SK-N-SH treated with all-trans-retinoic acid at 6 μM for 48 hours (cell line): ENCODE data around the gene TMEM14A.

Experiments
- ATAC-seq: fragments of 200-7000 bp; cut with Tn5 transposase; 3 replicates; pipeline ENCODE4 v1.9.1; 2020; ENCODE audit warnings: mild to moderate bottlenecking, moderate library complexity
- ARNTL ChIP-seq: fragments of 450-650 bp; formaldehyde crosslinking; IDR thresholded peaks from 2 replicates; pipeline ENCODE4 v1.5.0; 2020; ENCODE audit warnings: low read depth, mild to moderate bottlenecking, moderate library complexity, borderline replicate concordance
- BACH2 ChIP-seq: fragments of 250-450 bp; sonication (Bioruptor Pico); IDR thresholded peaks from 2 replicates; pipeline ENCODE4 v1.9.0; 2021; ENCODE audit warnings: mild to moderate bottlenecking, borderline replicate concordance
- CREB5 ChIP-seq: fragments of 250-450 bp; sonication (Bioruptor Pico); IDR thresholded peaks from 2 replicates; pipeline ENCODE4 v1.5.1; 2020; ENCODE audit warnings: low read depth, mild to moderate bottlenecking, moderate library complexity
- ESRRG ChIP-seq: fragments of 250-450 bp; sonication (Bioruptor Pico); IDR thresholded peaks from 2 replicates; pipeline ENCODE4 v1.6.1; 2021; ENCODE audit warnings: mild to moderate bottlenecking
- GLIS3 ChIP-seq: fragments of 250-450 bp; sonication (Bioruptor Pico); IDR thresholded peaks from 2 replicates; pipeline ENCODE4 v1.5.0; 2020; ENCODE audit warnings: mild to moderate bottlenecking, moderate library complexity
- ISL1 ChIP-seq: fragments of 250-450 bp; sonication (Bioruptor Pico); IDR thresholded peaks from 2 replicates; pipeline ENCODE4 v2.1.2; 2022; ENCODE audit warnings: mild to moderate bottlenecking, moderate library complexity
- OSR1 ChIP-seq: fragments of 250-450 bp; sonication (Bioruptor Pico); IDR thresholded peaks from 2 replicates; pipeline ENCODE4 v1.8.0; 2022; ENCODE audit warnings: moderate library complexity, mild to moderate bottlenecking, inconsistent platforms
- PPARA ChIP-seq: fragments of 250-450 bp; sonication (Bioruptor Pico); IDR thresholded peaks from 2 replicates; pipeline ENCODE4 v1.5.0; 2020; ENCODE audit warnings: mild to moderate bottlenecking, borderline replicate concordance
- RARB ChIP-seq: fragments of 250-450 bp; sonication (Bioruptor Pico); IDR thresholded peaks from 2 replicates; pipeline ENCODE4 v1.8.0; 2021; ENCODE audit warnings: mild to moderate bottlenecking, moderate library complexity
- TCF4 ChIP-seq: fragments of 250-450 bp; sonication (Bioruptor Pico); IDR thresholded peaks from 2 replicates; pipeline ENCODE4 v1.8.0; 2021; ENCODE audit warnings: mild to moderate bottlenecking, moderate library complexity, borderline replicate concordance
- TOX ChIP-seq: fragments of 250-450 bp; sonication (Bioruptor Pico); IDR thresholded peaks from 2 replicates; pipeline ENCODE4 v1.8.0; 2021; ENCODE audit warnings: mild to moderate bottlenecking, moderate library complexity, borderline replicate concordance
- ZC3H10 ChIP-seq: fragments of 250-450 bp; sonication (Bioruptor Pico); IDR thresholded peaks from 2 replicates; pipeline ENCODE4 v1.5.1; 2021; ENCODE audit warnings: mild to moderate bottlenecking, moderate library complexity
- ZFP3 ChIP-seq: fragments of 250-450 bp; sonication (Bioruptor Pico); IDR thresholded peaks from 2 replicates; pipeline ENCODE4 v1.5.0; 2020; ENCODE audit warnings: mild to moderate bottlenecking, moderate library complexity
- ZFP30 ChIP-seq: fragments of 450-650 bp; formaldehyde crosslinking; IDR thresholded peaks from 2 replicates; pipeline ENCODE4 v1.5.0; 2022; ENCODE audit warnings: mild to moderate bottlenecking, moderate library complexity
- ZNF70 ChIP-seq: fragments of 450-650 bp; formaldehyde crosslinking; IDR thresholded peaks from 2 replicates; pipeline ENCODE4 v1.5.0; 2020; ENCODE audit warnings: mild to moderate bottlenecking, moderate library complexity
- ZNF8 ChIP-seq: fragments of 450-650 bp; formaldehyde crosslinking; IDR thresholded peaks from 2 replicates; pipeline ENCODE4 v1.5.0; 2020; ENCODE audit warnings: mild to moderate bottlenecking, moderate library complexity
- TF ChIP-seq, protein P1 (sequence below): fragments of 250-450 bp; sonication (Bioruptor Pico); IDR thresholded peaks from 2 replicates; pipeline ENCODE4 v1.5.0; 2020; ENCODE audit warnings: mild to moderate bottlenecking, moderate library complexity
- TF ChIP-seq, protein P2 (sequence below): fragments of 250-450 bp; sonication (Bioruptor Pico); IDR thresholded peaks from 2 replicates; pipeline ENCODE4 v1.5.1; 2021; ENCODE audit warnings: mild to moderate bottlenecking, moderate library complexity
- TF ChIP-seq, protein P3 (sequence below): fragments of 250-450 bp; sonication (Bioruptor Pico); IDR thresholded peaks from 2 replicates; pipeline ENCODE4 v1.8.0; 2021; ENCODE audit warnings: low read depth, mild to moderate bottlenecking, moderate library complexity, borderline replicate concordance
- TF ChIP-seq, protein P4 (sequence below): fragments of 250-450 bp; sonication (Bioruptor Pico); IDR thresholded peaks from 2 replicates; pipeline ENCODE4 v1.8.0; 2020; ENCODE audit warnings: mild to moderate bottlenecking, moderate library complexity, borderline replicate concordance

Gene TMEM14A

DNA sequence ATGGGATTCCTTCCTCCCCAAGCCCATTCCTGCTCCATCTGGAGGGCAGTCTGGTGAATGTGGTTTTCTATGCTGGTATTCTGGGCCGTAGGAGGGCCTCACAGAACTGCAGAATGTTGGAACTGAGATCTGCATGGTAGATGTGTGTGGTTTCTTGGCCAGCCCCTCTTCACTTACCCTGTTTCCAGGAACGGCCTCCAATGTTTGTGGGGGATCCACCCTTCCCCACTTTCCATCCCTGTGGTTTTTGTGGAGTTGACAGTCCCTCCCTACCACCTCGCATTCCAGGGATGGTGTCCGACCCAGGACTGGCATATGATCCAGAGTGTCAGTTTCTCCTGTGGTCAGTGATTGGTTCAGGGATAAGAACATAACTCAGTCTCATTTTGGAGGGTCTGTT, 26.7 kb upstream of the TMEM14A start (continued):
- TF ChIP-seq, protein P1, sequence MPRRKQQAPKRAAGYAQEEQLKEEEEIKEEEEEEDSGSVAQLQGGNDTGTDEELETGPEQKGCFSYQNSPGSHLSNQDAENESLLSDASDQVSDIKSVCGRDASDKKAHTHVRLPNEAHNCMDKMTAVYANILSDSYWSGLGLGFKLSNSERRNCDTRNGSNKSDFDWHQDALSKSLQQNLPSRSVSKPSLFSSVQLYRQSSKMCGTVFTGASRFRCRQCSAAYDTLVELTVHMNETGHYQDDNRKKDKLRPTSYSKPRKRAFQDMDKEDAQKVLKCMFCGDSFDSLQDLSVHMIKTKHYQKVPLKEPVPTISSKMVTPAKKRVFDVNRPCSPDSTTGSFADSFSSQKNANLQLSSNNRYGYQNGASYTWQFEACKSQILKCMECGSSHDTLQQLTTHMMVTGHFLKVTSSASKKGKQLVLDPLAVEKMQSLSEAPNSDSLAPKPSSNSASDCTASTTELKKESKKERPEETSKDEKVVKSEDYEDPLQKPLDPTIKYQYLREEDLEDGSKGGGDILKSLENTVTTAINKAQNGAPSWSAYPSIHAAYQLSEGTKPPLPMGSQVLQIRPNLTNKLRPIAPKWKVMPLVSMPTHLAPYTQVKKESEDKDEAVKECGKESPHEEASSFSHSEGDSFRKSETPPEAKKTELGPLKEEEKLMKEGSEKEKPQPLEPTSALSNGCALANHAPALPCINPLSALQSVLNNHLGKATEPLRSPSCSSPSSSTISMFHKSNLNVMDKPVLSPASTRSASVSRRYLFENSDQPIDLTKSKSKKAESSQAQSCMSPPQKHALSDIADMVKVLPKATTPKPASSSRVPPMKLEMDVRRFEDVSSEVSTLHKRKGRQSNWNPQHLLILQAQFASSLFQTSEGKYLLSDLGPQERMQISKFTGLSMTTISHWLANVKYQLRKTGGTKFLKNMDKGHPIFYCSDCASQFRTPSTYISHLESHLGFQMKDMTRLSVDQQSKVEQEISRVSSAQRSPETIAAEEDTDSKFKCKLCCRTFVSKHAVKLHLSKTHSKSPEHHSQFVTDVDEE (CRISPR knock-in tag) = no peak
- TF ChIP-seq ZFP30 (CRISPR knock-in tag) = no peak
- TF ChIP-seq, protein P2, sequence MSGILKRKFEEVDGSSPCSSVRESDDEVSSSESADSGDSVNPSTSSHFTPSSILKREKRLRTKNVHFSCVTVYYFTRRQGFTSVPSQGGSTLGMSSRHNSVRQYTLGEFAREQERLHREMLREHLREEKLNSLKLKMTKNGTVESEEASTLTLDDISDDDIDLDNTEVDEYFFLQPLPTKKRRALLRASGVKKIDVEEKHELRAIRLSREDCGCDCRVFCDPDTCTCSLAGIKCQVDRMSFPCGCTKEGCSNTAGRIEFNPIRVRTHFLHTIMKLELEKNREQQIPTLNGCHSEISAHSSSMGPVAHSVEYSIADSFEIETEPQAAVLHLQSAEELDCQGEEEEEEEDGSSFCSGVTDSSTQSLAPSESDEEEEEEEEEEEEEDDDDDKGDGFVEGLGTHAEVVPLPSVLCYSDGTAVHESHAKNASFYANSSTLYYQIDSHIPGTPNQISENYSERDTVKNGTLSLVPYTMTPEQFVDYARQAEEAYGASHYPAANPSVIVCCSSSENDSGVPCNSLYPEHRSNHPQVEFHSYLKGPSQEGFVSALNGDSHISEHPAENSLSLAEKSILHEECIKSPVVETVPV (CRISPR knock-in tag) = no peak

- no peak for ATAC-seq
- TF ChIP-seq, protein P3, sequence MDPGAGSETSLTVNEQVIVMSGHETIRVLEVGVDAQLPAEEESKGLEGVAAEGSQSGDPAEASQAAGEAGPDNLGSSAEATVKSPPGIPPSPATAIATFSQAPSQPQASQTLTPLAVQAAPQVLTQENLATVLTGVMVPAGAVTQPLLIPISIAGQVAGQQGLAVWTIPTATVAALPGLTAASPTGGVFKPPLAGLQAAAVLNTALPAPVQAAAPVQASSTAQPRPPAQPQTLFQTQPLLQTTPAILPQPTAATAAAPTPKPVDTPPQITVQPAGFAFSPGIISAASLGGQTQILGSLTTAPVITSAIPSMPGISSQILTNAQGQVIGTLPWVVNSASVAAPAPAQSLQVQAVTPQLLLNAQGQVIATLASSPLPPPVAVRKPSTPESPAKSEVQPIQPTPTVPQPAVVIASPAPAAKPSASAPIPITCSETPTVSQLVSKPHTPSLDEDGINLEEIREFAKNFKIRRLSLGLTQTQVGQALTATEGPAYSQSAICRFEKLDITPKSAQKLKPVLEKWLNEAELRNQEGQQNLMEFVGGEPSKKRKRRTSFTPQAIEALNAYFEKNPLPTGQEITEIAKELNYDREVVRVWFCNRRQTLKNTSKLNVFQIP = no peak
- TF ChIP-seq CREB5 (no peak), BACH2 (CRISPR knock-in tag) (no peak), RARB (CRISPR knock-in tag) (no peak), ZFP30 (CRISPR knock-in tag) (no peak), TCF4 (CRISPR knock-in tag) (no peak), ARNTL (CRISPR knock-in tag) (no peak), ESRRG (no peak)
- TF ChIP-seq, protein P2 (CRISPR knock-in tag) = no peak
Observed at GRCh38 chr6:52645976-52646375, 24.9 kb upstream of the TMEM14A start.

- no peak for TF ChIP-seq ZNF8 (CRISPR knock-in tag)
- no peak for TF ChIP-seq ESRRG
- TF ChIP-seq, all 23 proteins: peak for 0
- no peak for ATAC-seq
Observed at GRCh38 chr6:52647199-52647598, 23.7 kb upstream of the TMEM14A start.

GRCh38 chr6:52649536-52650160, 21.3 kb upstream of the TMEM14A start:
- TF ChIP-seq ZNF70 (CRISPR knock-in tag) = no peak
- TF ChIP-seq TCF4 (CRISPR knock-in tag) = no peak
- TF ChIP-seq GLIS3 (CRISPR knock-in tag) = no peak
- TF ChIP-seq ZNF8 (CRISPR knock-in tag) = no peak
- no peak for TF ChIP-seq PPARA (CRISPR knock-in tag)
- TF ChIP-seq ZFP30 (CRISPR knock-in tag) = no peak
- no peak for TF ChIP-seq ISL1 (CRISPR knock-in tag)
- no peak for TF ChIP-seq CREB5
- no peak for TF ChIP-seq ZFP3
- no peak for TF ChIP-seq ESRRG
- TF ChIP-seq TOX (CRISPR knock-in tag) = no peak
- no peak for TF ChIP-seq BACH2 (CRISPR knock-in tag)
- TF ChIP-seq, protein P3 = no peak
- TF ChIP-seq, protein P4, sequence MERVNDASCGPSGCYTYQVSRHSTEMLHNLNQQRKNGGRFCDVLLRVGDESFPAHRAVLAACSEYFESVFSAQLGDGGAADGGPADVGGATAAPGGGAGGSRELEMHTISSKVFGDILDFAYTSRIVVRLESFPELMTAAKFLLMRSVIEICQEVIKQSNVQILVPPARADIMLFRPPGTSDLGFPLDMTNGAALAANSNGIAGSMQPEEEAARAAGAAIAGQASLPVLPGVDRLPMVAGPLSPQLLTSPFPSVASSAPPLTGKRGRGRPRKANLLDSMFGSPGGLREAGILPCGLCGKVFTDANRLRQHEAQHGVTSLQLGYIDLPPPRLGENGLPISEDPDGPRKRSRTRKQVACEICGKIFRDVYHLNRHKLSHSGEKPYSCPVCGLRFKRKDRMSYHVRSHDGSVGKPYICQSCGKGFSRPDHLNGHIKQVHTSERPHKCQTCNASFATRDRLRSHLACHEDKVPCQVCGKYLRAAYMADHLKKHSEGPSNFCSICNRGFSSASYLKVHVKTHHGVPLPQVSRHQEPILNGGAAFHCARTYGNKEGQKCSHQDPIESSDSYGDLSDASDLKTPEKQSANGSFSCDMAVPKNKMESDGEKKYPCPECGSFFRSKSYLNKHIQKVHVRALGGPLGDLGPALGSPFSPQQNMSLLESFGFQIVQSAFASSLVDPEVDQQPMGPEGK (CRISPR knock-in tag) = no peak
- no peak for TF ChIP-seq ZC3H10
- no peak for TF ChIP-seq OSR1 (CRISPR knock-in tag)
- no peak for ATAC-seq
